Endothelial cell of umbilical vein (primary cell): Measurements from ENCODE around the gene PSME3IP1. TPM values are rescaled to one million over a fixed set of nuclear protein-coding genes. Genes with fewer than 3 reads are reported as not detected.

Experiments
- BruUV-seq: library from RNA; stranded (reverse); fragments of 400-500 nt; replicated peaks from 2 replicates; lab custom pipeline; 2021; lab: Mats Ljungman, UMichigan
- CTCF ChIA-PET: fragments of 300-600, 350-600 bp; sonication (Branson Sonifier 250); formaldehyde crosslinking; loops from one replicate; lab custom pipeline; 2021; ENCODE audit warnings: antibody characterized with exemption, inconsistent platforms; lab: Charles Lee
- POLR2A ChIA-PET: fragments of 300-600, 350-600 bp; sonication (Branson Sonifier 250); formaldehyde crosslinking; loops from one replicate; lab custom pipeline; 2021; ENCODE audit warnings: antibody characterized with exemption, inconsistent platforms; lab: Charles Lee
- DNase-seq: peaks from one replicate; pipeline ENCODE4 v3.0.0-alpha.2; 2011; ENCODE audit warnings: low read depth, low spot score
- FAIRE-seq: peaks from 2 replicates; lab custom pipeline; 2011; peaks lifted over from hg19 to GRCh38; lab: Jason Lieb, UNC
- H2AFZ ChIP-seq: 2 replicates; pipeline ENCODE4 v1.6.0; 2012; ENCODE audit warnings: low read depth, low read length, control low read depth, inconsistent platforms
- H3K27ac ChIP-seq: 2 replicates; pipeline ENCODE4 v1.5.1; 2011; ENCODE audit warnings: low read depth, mild to moderate bottlenecking, control low read depth, low read length, moderate library complexity; ENCODE audit not compliant: insufficient read depth
- H3K27me3 ChIP-seq, 2 experiments: 2 replicates each; pipeline versions ENCODE4 v1.6.0 to v1.6.1; 2011; ENCODE audit warnings: low read length in 2 of 2, mixed read lengths in 1 of 2; ENCODE audit not compliant: control insufficient read depth in 2 of 2, insufficient read depth in 2 of 2
- H3K36me3 ChIP-seq, 2 experiments: 2 replicates in 1 of 2; 3 replicates in 1 of 2; pipeline ENCODE4 v1.5.1; 2011; ENCODE audit warnings: low read length in 2 of 2, mild to moderate bottlenecking in 1 of 2, moderate library complexity in 1 of 2; ENCODE audit not compliant: control insufficient read depth in 2 of 2, insufficient read depth in 2 of 2; ENCODE audit errors: extremely low read depth in 1 of 2
- H3K4me1 ChIP-seq: 3 replicates; pipeline ENCODE4 v1.5.1; 2011; ENCODE audit warnings: mild to moderate bottlenecking, low read length; ENCODE audit not compliant: control insufficient read depth, insufficient read depth; ENCODE audit errors: extremely low read depth
- H3K4me2 ChIP-seq: 2 replicates; pipeline ENCODE4 v1.6.1; 2011; ENCODE audit warnings: low read length, control low read depth, mixed read lengths; ENCODE audit not compliant: insufficient read depth
- H3K4me3 ChIP-seq, 3 experiments: fragments of 200-600 bp in 1 of 3; sonication (generic), shearing (Covaris generic) in 1 of 3; replicated peaks in 1 of 3; 2 replicates each; pipeline ENCODE4 v1.5.1; 2011 to 2016; ENCODE audit warnings: control low read depth in 3 of 3, low read length in 3 of 3, mild to moderate bottlenecking in 2 of 3, inconsistent platforms in 1 of 3, low read depth in 1 of 3, moderate library complexity in 1 of 3; ENCODE audit not compliant: insufficient read depth in 1 of 3
- H3K79me2 ChIP-seq: 2 replicates; pipeline ENCODE4 v1.6.0; 2012; ENCODE audit warnings: low read length, inconsistent platforms; ENCODE audit not compliant: control insufficient read depth, insufficient read depth
- H3K9ac ChIP-seq: replicated peaks from 2 replicates; pipeline ENCODE3; 2011; ENCODE audit warnings: low read length, control low read depth; ENCODE audit not compliant: insufficient read depth; ENCODE audit errors: extremely low read depth
- H3K9me1 ChIP-seq: replicated peaks from 3 replicates; pipeline ENCODE4 v1.6.0; 2011; ENCODE audit warnings: mild to moderate bottlenecking, low read length; ENCODE audit not compliant: control insufficient read depth, insufficient read depth; ENCODE audit errors: extremely low read depth
- H3K9me3 ChIP-seq: replicated peaks from 2 replicates; pipeline ENCODE4 v1.5.1; 2012; ENCODE audit warnings: low read length, inconsistent platforms; ENCODE audit not compliant: control insufficient read depth, insufficient read depth
- H4K20me1 ChIP-seq: replicated peaks from 2 replicates; pipeline ENCODE3; 2011; ENCODE audit warnings: mild to moderate bottlenecking, low read length; ENCODE audit not compliant: control insufficient read depth, insufficient read depth; ENCODE audit errors: extremely low read depth
- CTCF ChIP-seq, 2 donors: IDR thresholded peaks; 1 replicate in 1 of 2; 2 replicates in 1 of 2; pipeline ENCODE4 v1.5.1; 2011; ENCODE audit warnings: low read length in 2 of 2, mild to moderate bottlenecking in 2 of 2, moderate library complexity in 2 of 2, control low read depth in 1 of 2, inconsistent platforms in 1 of 2, low read depth in 1 of 2; ENCODE audit not compliant: insufficient read depth in 1 of 2; ENCODE audit errors: extremely low read depth in 1 of 2
- EZH2 ChIP-seq: IDR thresholded peaks from 2 replicates; pipeline ENCODE4 v1.6.1; 2012; ENCODE audit warnings: borderline replicate concordance, low read depth, mild to moderate bottlenecking, moderate library complexity, low read length, inconsistent platforms; ENCODE audit not compliant: severe bottlenecking
- FOS ChIP-seq: IDR thresholded peaks from 2 replicates; pipeline ENCODE4 v1.6.1; 2011; ENCODE audit warnings: mild to moderate bottlenecking, low read length, moderate library complexity, borderline replicate concordance; ENCODE audit not compliant: insufficient read depth
- GATA2 ChIP-seq: IDR thresholded peaks from 2 replicates; pipeline ENCODE4 v1.7.0; 2011; ENCODE audit warnings: low read depth, mild to moderate bottlenecking, moderate library complexity, mixed read lengths, low read length; ENCODE audit not compliant: insufficient read length, insufficient read depth
- JUN ChIP-seq: IDR thresholded peaks from 2 replicates; pipeline ENCODE4 v1.6.1; 2011; ENCODE audit warnings: borderline replicate concordance, low read depth; ENCODE audit not compliant: insufficient read length, insufficient read depth
- MAX ChIP-seq: IDR thresholded peaks from 2 replicates; pipeline ENCODE4 v1.6.1; 2011; ENCODE audit not compliant: insufficient read depth, insufficient read length
- MYC ChIP-seq: IDR thresholded peaks from one replicate; pipeline ENCODE4 v1.6.1; 2011; ENCODE audit warnings: mild to moderate bottlenecking, low read depth, low read length
- POLR2A ChIP-seq: IDR thresholded peaks from 2 replicates; pipeline ENCODE4 v1.6.1; 2012; ENCODE audit warnings: low read depth, mild to moderate bottlenecking, control low read depth, low read length
- POLR2AphosphoS5 ChIP-seq: IDR thresholded peaks from 2 replicates; pipeline ENCODE4 v1.6.1; 2012; ENCODE audit warnings: low read depth, mild to moderate bottlenecking, control low read depth, low read length, moderate library complexity; ENCODE audit not compliant: insufficient read depth
- dilution Hi-C: fragments of 300-500 bp; cut with MboI; formaldehyde crosslinking; loops from one replicate; pipeline ENCODE4 v1.15.0; 2019; ENCODE audit warnings: low sequenced_read_pairs; ENCODE audit not compliant: extremely low pct_ligation_motif_present
- intact Hi-C: fragments of 100-400 bp; cut with micrococcal nuclease; formaldehyde crosslinking; loops from one replicate; pipeline ENCODE4 v1.10.0; 2022
- polyA plus RNA-seq, 4 experiments: library from polyadenylated mRNA; depleted of rRNA in 3 of 4; stranded (reverse) in 3 of 4; unstranded in 1 of 4; fragments of >200 nt; gene quantifications; 2 replicates each; pipeline versions ENCODE4 v1.2.1 to v1.2.3, GENCODE V29; 2011 to 2012; ENCODE audit warnings: missing spikeins in 1 of 4
- total RNA-seq: library from RNA; stranded (reverse); gene quantifications from 2 replicates; pipeline ENCODE4 v1.2.3, GENCODE V29; 2021

Gene PSME3IP1
- total and polyA plus RNA-seq, 2 donors (not counting 3 experiments of a cell fraction or from before 2014, with no cell fraction given) = 86.2 to 91.8 TPM

- H3K27ac ChIP-seq = no peak overlapping the region
- no peak overlapping the region for H3K9ac ChIP-seq
- no peaks in the 10 kb centered on the region for H4K20me1 ChIP-seq
- no peak overlapping the region for H3K4me3 ChIP-seq
- no peaks in the 10 kb centered on the region for H3K9me3 ChIP-seq
- DNase-seq (no peak), FAIRE-seq (no peak)
- peaks cover 22 to 24% of the 10 kb centered on the region in 2 experiments for H3K36me3 ChIP-seq
- intact Hi-C loops = no loop called here
- H3K4me1 ChIP-seq = no peaks in the 10 kb centered on the region
- POLR2A ChIA-PET = no interaction called here
- H3K79me2 ChIP-seq = peaks cover 5% of the 10 kb centered on the region
- dilution Hi-C loops = no loop called here
- no peaks in the 10 kb centered on the region for H3K9me1 ChIP-seq
- CTCF ChIA-PET = no interaction called here
- no peak overlapping the region for H2AFZ ChIP-seq
- H3K4me2 ChIP-seq = no peak overlapping the region
- no TSS peak for BruUV-seq
- TF ChIP-seq FOS = no peak
- TF ChIP-seq EZH2 = no peak
- no peak for TF ChIP-seq POLR2AphosphoS5
- no peak for TF ChIP-seq POLR2A
- no peak for TF ChIP-seq CTCF (IDR thresholded peaks at IDR 0.05; ENCODE audit: extremely low read depth in 1 of 2, insufficient read depth in 1 of 2, low read depth in 1 of 2, low read length in 2 of 2)
- TF ChIP-seq MYC = no peak
- no peak for TF ChIP-seq GATA2
- no peak for TF ChIP-seq MAX
- TF ChIP-seq JUN = no peak
- no peaks in the 10 kb centered on the region for H3K27me3 ChIP-seq
Observed at GRCh38 chr16:57208926-57209325, 23.1 kb upstream of the PSME3IP1 start.
